SK-N-SH treated with all-trans-retinoic acid at 6 μM for 48 hours (cell line): ENCODE results near the gene DNAH3.

Experiments
- BACH2 ChIP-seq: fragments of 250-450 bp; sonication (Bioruptor Pico); IDR thresholded peaks from 2 replicates; pipeline ENCODE4 v1.9.0; 2021; ENCODE audit warnings: mild to moderate bottlenecking, borderline replicate concordance
- CSDC2 ChIP-seq: fragments of 250-450 bp; sonication (Bioruptor Pico); IDR thresholded peaks from 2 replicates; pipeline ENCODE4 v1.5.0; 2020; ENCODE audit warnings: mild to moderate bottlenecking, moderate library complexity
- RARB ChIP-seq: fragments of 250-450 bp; sonication (Bioruptor Pico); IDR thresholded peaks from 2 replicates; pipeline ENCODE4 v1.8.0; 2021; ENCODE audit warnings: mild to moderate bottlenecking, moderate library complexity
- SNAI2 ChIP-seq: fragments of 250-450 bp; sonication (Bioruptor Pico); IDR thresholded peaks from 2 replicates; pipeline ENCODE4 v1.5.0; 2020; ENCODE audit warnings: mild to moderate bottlenecking, moderate library complexity
- TF ChIP-seq, protein P1 (sequence below): fragments of 250-450 bp; sonication (Bioruptor Pico); IDR thresholded peaks from 2 replicates; pipeline ENCODE4 v1.8.0; 2020; ENCODE audit warnings: mild to moderate bottlenecking, moderate library complexity, borderline replicate concordance
- TF ChIP-seq, protein P2 (sequence below): fragments of 250-450 bp; sonication (Bioruptor Pico); IDR thresholded peaks from 2 replicates; pipeline ENCODE4 v1.8.0; 2021; ENCODE audit warnings: low read depth, mild to moderate bottlenecking, moderate library complexity, borderline replicate concordance

DNA sequence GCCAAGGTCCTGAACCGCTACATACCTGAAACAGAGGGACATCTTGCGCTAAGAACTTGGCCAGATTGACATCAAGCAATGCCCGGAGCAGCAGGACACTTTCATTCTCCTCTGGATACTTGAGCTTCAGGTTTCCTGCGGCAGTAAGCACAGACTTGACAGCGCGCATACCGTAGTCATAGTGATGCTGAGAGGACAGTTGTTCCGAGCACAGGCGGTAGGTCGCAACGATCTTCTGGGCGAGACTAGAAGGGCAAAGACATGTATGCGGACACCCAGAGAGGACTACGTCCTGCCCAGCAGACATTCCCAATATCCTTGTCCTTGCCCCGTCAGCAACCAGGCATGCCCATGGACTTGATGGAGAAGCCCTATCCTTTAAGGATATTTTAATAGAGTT, 112.9 kb downstream of the DNAH3 start:
- TF ChIP-seq RARB (CRISPR knock-in tag) (no peak), BACH2 (CRISPR knock-in tag) (no peak), CSDC2 (CRISPR knock-in tag) (no peak), SNAI2 (CRISPR knock-in tag) (no peak)
- TF ChIP-seq, protein P1, sequence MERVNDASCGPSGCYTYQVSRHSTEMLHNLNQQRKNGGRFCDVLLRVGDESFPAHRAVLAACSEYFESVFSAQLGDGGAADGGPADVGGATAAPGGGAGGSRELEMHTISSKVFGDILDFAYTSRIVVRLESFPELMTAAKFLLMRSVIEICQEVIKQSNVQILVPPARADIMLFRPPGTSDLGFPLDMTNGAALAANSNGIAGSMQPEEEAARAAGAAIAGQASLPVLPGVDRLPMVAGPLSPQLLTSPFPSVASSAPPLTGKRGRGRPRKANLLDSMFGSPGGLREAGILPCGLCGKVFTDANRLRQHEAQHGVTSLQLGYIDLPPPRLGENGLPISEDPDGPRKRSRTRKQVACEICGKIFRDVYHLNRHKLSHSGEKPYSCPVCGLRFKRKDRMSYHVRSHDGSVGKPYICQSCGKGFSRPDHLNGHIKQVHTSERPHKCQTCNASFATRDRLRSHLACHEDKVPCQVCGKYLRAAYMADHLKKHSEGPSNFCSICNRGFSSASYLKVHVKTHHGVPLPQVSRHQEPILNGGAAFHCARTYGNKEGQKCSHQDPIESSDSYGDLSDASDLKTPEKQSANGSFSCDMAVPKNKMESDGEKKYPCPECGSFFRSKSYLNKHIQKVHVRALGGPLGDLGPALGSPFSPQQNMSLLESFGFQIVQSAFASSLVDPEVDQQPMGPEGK = no peak
- TF ChIP-seq, protein P2, sequence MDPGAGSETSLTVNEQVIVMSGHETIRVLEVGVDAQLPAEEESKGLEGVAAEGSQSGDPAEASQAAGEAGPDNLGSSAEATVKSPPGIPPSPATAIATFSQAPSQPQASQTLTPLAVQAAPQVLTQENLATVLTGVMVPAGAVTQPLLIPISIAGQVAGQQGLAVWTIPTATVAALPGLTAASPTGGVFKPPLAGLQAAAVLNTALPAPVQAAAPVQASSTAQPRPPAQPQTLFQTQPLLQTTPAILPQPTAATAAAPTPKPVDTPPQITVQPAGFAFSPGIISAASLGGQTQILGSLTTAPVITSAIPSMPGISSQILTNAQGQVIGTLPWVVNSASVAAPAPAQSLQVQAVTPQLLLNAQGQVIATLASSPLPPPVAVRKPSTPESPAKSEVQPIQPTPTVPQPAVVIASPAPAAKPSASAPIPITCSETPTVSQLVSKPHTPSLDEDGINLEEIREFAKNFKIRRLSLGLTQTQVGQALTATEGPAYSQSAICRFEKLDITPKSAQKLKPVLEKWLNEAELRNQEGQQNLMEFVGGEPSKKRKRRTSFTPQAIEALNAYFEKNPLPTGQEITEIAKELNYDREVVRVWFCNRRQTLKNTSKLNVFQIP (CRISPR knock-in tag) = no peak
